Measurements from ENCODE around the gene PARD3.
"Not testable (repeated sequence)": the region's sequence is repeated elsewhere in the genome, so short reads cannot be mapped to it uniquely, and the experiment has no call there.

Gene PARD3

GRCh38 chr10:34709637-34710390 is 105.3 kb downstream of the PARD3 start:
- DNase-seq = no peak

GRCh38 chr10:34707656-34708055 is 107.4 kb downstream of the PARD3 start:
- DNase-seq = no peak

GRCh38 chr10:34706992-34707391 is 108.1 kb downstream of the PARD3 start:
- DNase-seq = not testable (repeated sequence)

- DNase-seq = no peak
These were observed 108.9 kb downstream of the PARD3 start for GRCh38 chr10:34706147-34706546.

- DNase-seq = no peak
These were observed 109.5 kb downstream of the PARD3 start for GRCh38 chr10:34705563-34705962.

GRCh38 chr10:34704526-34705184 is 110.4 kb downstream of the PARD3 start:
- DNase-seq = no peak

- DNase-seq = no peak
These were observed 112.1 kb downstream of the PARD3 start for GRCh38 chr10:34702982-34703381.

GRCh38 chr10:34702093-34702937 is 112.8 kb downstream of the PARD3 start:
- no peak for DNase-seq

- no peak for DNase-seq
These were observed 113.9 kb downstream of the PARD3 start for GRCh38 chr10:34701194-34701593.

GRCh38 chr10:34700752-34701151 is 114.3 kb downstream of the PARD3 start:
- not testable (repeated sequence) for DNase-seq

- no peak for DNase-seq
These were observed 115.1 kb downstream of the PARD3 start for GRCh38 chr10:34699904-34700517.

- DNase-seq = no peak
These were observed 116.1 kb downstream of the PARD3 start for GRCh38 chr10:34698979-34699378.

GRCh38 chr10:34698248-34698831 is 116.8 kb downstream of the PARD3 start:
- DNase-seq = no peak

GRCh38 chr10:34697351-34698247 is 117.5 kb downstream of the PARD3 start:
- no peak for DNase-seq

- DNase-seq = no peak
These were observed 118.7 kb downstream of the PARD3 start for GRCh38 chr10:34696423-34696822.

GRCh38 chr10:34690383-34691049 is 124.6 kb downstream of the PARD3 start:
- no peak for DNase-seq

GRCh38 chr10:34689053-34689452 is 126.0 kb downstream of the PARD3 start:
- no peak for DNase-seq

- no peak for DNase-seq
These were observed 127.5 kb downstream of the PARD3 start for GRCh38 chr10:34687434-34688210.

- DNase-seq = no peak
These were observed 132.5 kb downstream of the PARD3 start for GRCh38 chr10:34682580-34682979.

- no peak for DNase-seq
These were observed 133.2 kb downstream of the PARD3 start for GRCh38 chr10:34681933-34682332.
